NCI-H226 (cell line): Measurements from ENCODE around the gene KRT86.
A peak's percentile ranks its signal among the peaks of the same experiment; 100 is the strongest.
"Not testable (repeated sequence)": the region's sequence is repeated elsewhere in the genome, so short reads cannot be mapped to it uniquely, and the experiment has no call there.

Experiments
- DNase-seq: peaks from one replicate; pipeline ENCODE4 v3.0.0-alpha.2; 2015

KRT86 gene

GRCh38 chr12:52252175-52252615 lies 22.2 kb upstream of the KRT86 start:
- DNase-seq: peak; percentile 55

GRCh38 chr12:52252728-52253343 lies 21.6 kb upstream of the KRT86 start:
- peak; percentile 75 for DNase-seq

DNA sequence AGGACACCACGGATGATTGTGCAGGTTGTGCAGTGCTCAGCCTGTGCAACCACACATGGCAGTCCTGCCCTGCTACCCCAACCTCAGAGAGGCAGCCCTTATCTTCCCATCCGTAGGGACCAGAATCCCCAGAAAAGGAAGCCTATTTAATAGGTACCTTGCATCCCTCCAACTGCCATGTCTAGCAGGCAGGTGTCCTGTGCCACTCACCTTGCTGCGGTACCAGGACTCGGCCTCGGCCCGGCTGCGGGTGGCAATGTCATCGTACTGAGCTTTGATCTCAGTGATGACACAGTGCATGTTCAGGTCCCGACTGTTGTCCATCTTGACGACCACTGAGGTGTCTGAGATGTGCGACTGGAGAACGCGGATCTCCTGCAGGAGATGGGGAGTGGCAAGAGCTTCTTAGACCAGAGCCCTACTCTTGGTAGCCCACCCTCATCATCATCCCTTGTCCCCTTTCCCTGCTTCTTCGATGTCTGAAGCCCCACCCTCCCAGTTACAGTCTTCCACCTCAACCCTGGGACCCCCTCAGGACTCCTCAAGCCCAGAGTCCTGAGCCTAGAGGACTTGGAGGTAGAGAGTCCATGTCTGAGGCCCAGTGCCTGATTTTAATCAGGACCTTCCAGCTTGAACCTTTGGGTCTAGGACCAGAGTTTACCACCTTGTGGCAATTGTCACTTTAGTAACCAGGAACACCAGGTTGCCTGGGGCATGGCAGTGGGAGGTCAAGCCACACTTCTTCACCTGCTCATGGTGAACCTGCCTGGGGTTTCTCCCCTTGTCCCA lies 20.9 kb upstream of the KRT86 start:
- DNase-seq: peak; percentile 86

DNA sequence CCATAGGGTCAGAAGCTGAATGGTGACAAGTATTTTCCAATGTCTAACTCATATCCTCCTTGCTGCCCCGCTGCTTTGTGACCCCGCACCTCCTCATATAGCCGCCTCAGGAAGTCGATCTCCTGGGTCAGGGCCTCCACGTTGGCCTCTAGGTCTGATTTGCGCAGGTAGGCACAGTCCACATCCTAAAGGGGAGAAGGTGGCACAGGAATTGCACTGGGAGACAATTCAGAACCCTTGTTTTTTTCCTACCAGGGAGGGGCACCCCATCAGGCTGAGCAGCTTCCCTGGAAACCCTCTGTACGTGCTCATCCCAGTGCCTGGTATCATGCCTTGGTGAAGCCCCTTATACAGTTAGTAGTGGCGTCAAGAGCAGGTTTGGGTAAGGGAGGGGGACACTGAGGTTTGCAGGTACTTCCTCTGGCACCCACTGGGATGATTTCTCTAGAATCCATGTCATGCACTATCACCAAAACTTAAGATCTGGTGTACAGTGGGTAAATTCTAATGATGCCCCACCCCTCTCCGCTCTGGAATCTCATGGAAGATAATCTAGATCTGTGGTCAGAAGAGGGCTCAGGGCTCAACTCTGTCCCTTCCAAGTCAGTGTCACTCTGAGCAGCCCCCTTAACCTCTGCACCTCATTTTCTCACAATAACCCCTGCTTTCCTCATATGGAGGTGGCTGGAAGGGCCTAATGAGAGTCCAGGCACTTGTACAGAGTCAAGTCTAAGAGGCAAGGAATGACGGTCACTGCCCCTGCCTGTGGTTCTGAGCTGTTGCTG lies 20.1 kb upstream of the KRT86 start:
- DNase-seq: peak; percentile 80

DNA sequence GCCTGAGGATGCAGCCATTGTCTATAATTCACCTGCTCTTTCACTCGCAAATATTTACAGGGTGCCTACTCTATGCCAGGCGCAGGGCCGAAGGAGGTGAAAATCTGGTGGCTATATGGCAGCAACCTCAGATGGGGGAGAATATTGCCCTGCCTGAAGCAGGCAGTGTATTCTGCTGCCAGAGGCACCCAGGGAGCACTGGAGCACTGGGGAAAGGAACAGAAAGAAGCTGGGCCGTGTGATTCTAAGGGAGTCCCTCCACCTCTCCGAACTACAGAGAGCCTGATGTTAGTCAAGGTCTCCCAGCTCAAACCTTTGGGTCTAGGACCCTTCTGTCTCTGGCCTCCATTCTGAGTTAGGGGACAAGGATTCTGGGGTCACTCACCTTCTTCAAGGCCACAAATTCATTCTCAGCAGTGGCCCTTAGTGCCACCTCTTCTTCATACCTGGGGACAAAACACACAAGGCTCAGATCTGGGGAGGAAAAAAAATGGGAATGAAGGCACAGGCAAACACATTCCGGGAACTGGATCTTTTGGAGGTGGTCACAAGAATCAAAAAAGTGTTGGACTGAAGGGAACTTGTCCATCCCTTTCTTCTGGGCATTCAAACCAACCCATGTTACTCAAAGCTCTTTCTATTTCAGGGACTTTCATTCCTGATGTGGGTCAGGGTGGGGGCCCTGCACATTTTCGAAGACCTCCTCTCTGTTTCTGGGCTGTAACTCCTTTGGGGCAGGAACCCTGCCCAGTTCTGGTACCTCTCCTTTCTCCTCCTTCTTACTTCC lies 19.3 kb upstream of the KRT86 start:
- peak; percentile 70 for DNase-seq

DNA sequence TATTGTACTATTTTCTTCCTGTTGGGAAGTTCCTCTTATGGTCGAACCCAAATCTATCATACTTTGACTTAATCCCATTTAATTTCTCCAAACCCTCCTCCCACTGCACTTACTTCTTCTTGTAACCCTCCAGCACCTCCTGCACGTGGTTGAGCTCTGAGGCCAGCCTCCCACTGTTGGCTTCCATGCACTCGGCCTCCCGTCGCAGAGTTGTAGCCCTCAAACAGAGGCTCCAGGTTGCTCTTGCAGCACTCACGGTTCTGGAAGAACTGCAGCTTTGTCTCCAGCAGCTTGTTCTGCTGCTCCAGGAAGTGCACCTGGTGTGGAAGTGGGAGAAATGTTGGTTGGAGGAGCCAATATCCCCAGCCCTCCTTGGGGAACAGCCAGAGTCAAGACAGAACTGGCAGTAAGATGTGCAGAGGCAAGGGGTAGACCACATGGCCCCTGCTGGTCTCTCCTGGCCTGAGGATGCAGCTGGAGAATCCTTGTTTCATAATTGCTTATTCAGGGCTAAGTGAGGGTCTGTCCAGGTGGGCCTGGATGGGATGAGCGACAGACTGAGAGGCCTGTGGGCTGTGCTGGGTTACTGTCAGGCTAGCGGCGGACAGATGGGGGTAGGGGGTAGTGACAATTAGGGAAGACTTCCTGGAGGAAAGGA lies 18.4 kb upstream of the KRT86 start:
- no peak for DNase-seq

DNA sequence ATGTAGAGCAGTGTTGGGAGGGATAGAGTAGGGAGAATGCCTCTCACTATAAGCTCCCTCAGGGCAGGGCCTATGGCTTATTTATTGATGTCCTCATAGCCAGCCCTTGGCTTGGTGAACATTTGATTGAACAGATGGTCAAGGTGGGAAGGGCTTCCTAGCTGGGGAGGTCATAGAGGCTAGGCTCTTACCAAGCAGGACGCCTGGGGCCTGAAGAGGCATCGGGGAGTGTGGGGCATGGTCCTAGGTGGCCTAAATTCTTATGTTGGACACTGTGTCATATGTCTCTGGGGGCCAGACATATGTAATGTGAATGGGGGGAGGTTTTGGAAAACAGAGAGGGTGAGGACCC lies 17.9 kb upstream of the KRT86 start:
- no peak for DNase-seq

DNA sequence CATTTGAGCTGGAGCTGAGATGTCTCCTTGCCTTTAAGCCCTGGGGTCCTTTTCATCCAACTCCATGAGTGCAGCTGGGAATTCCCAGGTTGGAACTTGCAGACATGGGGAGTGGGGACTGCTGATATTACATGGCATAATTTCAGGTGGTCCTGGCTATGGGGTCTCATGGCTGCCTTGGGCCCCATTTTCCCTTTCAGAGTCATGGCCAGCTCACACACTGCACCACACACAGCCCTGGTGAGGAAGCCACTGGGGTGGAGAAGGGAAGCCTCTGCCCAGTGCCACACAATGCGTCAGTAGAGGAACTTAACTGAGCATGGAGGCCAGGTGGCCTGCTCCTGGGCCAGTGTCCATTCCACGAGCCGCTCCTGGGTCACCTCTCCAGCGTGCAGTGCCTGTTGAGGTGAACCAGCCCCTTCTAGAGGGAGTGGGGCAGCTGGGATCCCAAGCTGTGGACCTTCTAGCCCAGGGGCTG lies 17.3 kb upstream of the KRT86 start:
- no peak for DNase-seq

DNA sequence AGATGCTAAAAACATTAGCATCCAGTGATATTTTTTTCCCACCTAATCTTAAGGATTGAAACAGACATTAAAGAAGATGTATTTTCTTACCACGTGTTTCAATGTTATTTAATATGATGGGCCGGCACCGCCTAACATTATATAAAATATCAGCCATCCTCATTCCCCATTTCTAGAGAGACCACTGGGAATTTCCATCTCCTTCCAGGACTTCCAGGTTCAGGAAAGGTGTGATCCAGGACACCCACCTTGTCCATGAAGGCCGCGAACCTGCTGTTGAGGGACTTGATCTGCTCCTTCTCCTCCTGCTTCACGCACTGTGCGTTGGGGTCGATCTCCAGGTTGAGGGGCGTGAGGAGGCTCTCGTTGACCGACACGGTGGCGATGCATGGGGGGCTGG lies 16.5 kb upstream of the KRT86 start:
- DNase-seq: not testable (repeated sequence)

- DNase-seq: no peak
Measured at GRCh38 chr12:52258335-52258901, 16.0 kb upstream of the KRT86 start.

- DNase-seq: no peak
Measured at GRCh38 chr12:52259657-52260243, 14.7 kb upstream of the KRT86 start.

DNA sequence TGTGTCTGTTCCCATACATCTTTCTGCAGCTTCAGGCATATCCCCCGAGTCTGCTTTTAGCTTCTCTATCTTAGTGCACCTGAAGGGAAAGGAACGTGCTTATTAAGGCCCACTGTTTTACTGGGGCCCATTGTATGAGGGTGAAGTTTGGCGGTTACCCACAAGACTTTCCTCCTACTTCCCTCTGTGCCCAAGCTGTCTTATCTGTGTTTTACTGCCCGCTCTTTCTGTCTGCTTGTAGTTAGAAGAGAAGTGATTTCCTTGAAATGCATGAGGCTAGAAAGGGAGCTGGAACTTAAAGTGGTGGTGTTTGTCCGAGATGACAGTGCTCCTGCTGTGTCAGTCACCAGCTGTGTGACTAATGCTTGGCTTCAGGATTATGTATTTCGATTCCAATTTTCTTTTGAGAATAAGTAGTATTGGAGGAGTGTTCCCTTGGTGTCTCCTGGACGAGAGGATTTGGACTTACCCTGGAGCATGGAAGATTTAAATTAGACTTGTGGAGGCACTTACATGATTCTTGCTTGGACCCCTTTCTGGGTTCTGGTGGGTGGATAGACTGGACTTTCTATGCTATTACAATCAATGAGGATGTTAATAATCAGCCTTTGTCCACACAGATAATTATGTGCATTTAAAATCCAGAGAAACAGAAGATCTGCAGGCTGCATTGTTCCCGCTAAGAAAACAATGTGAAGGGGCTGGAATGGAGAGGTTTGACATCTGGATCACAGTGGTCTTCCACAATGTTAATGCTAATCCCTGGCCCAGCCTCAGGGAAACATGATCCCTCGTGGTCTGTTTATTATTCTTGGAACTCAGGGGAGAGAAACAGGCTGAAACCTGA lies 13.9 kb upstream of the KRT86 start:
- no peak for DNase-seq

- no peak for DNase-seq
Measured at GRCh38 chr12:52261208-52261484, 13.3 kb upstream of the KRT86 start.

DNA sequence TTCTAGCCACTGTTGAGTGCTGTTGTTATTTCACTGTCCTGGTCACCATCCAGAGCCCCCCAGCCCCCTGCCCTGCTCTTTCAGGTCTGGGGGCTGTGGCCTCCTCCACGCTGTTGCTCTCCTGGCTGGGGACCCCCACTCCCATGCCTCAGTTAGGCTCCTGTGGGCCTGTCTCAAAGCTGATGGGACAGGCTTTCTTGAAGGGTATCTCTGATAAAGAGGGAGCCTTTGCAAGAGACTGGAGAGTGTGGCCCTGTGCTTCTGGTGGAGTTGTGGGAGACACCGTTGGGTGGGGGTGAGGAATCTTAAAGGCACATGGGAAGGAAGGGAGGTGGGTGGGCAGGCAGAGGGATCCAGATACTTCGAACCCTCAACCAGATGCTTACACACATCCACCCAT lies 12.2 kb upstream of the KRT86 start:
- no peak for DNase-seq

DNA sequence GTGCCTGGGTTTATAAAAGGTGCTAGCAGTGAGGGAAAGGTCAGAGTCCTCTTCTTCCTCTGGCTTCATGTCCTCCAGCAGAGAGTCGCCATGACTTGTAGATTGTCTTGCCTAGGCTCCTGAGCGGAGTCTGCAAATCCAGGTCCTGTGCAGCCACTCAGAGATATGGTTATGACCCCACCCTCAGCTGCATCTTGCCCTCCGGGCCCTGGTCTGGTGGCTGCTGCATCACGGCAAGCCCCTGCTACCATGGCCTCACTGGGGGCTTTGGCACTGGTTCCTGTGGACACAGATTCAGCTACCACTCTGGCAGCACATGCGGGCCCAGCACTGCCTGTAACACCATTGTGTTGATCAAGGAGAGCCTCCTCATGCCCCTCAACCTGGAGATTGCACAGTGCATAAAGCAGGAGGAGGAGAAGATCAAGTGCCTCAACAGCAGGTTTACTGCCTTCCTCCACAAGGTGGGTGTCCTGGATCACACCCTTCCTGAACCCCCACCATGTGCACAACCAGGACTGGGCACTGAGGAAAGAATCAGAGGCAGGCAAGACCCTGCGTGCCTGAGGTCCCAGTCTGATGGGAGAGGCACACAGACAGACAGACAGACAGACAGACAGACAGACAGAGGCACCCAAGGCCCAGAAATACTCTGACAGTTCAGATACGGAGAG lies 10.5 kb upstream of the KRT86 start:
- DNase-seq: no peak

GRCh38 chr12:52264435-52264825 lies 10.0 kb upstream of the KRT86 start:
- no peak for DNase-seq

GRCh38 chr12:52266514-52266913 lies 7.9 kb upstream of the KRT86 start:
- no peak for DNase-seq

DNA sequence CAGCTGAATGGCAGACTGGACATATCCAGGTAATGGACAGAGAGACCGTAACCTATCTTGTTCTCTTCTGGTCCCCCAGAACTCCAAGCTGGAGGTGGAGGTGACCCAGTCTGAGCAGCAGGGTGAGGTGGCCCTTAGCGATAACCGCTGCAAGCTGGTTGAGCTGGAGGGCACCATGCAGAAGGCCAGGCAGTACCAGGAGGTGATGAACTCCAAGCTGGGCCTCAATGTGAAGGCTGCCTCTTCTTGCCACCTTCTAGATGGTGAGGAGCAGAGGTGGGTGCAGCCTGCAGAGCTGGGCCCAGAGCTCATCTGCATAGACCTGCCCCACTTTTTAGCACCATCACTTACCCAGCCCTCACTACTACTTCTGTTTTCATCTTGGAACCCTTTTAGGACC lies 7.2 kb upstream of the KRT86 start:
- no peak for DNase-seq

DNA sequence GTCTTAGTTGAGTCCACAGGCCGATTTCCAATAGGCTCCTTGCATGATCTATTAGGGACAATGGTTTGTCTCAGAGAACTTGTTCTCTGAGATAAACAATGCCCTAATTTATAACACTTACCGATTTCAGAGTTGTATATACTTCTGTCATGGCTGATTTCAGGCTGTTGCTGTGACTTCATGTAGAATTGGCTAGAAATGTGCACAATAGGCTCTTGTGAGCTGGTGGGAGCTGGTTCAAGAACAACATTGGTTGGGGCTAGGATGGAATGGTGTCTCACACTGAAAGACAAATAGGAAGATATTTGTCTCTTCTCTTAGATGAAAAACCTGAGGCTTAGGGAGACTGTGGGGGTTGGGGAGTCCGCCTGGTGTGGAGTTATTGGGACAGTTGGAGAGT lies 6.7 kb upstream of the KRT86 start:
- no peak for DNase-seq

- DNase-seq: no peak
Measured at GRCh38 chr12:52268212-52268611, 6.2 kb upstream of the KRT86 start.
